Endothelial cell of umbilical vein (primary cell): ENCODE results near the gene INTS11. TPM values are rescaled to one million over a fixed set of nuclear protein-coding genes. Genes with fewer than 3 reads are reported as not detected.
A peak's percentile ranks its signal among the peaks of the same experiment; 100 is the strongest.

ENCODE experiments used
- BruUV-seq: library from RNA; stranded (reverse); fragments of 400-500 nt; replicated peaks from 2 replicates; lab custom pipeline; 2021; lab: Mats Ljungman, UMichigan
- CTCF ChIA-PET: fragments of 300-600, 350-600 bp; sonication (Branson Sonifier 250); formaldehyde crosslinking; loops from one replicate; lab custom pipeline; 2021; ENCODE audit warnings: antibody characterized with exemption, inconsistent platforms; lab: Charles Lee
- POLR2A ChIA-PET: fragments of 300-600, 350-600 bp; sonication (Branson Sonifier 250); formaldehyde crosslinking; loops from one replicate; lab custom pipeline; 2021; ENCODE audit warnings: antibody characterized with exemption, inconsistent platforms; lab: Charles Lee
- DNase-seq: peaks from one replicate; pipeline ENCODE4 v3.0.0-alpha.2; 2011; ENCODE audit warnings: low read depth, low spot score
- FAIRE-seq: peaks from 2 replicates; lab custom pipeline; 2011; peaks lifted over from hg19 to GRCh38; lab: Jason Lieb, UNC
- H2AFZ ChIP-seq: 2 replicates; pipeline ENCODE4 v1.6.0; 2012; ENCODE audit warnings: low read depth, low read length, control low read depth, inconsistent platforms
- H3K27ac ChIP-seq: 2 replicates; pipeline ENCODE4 v1.5.1; 2011; ENCODE audit warnings: low read depth, mild to moderate bottlenecking, control low read depth, low read length, moderate library complexity; ENCODE audit not compliant: insufficient read depth
- H3K27me3 ChIP-seq, 2 experiments: 2 replicates each; pipeline versions ENCODE4 v1.6.0 to v1.6.1; 2011; ENCODE audit warnings: low read length in 2 of 2, mixed read lengths in 1 of 2; ENCODE audit not compliant: control insufficient read depth in 2 of 2, insufficient read depth in 2 of 2
- H3K36me3 ChIP-seq, 2 experiments: 2 replicates in 1 of 2; 3 replicates in 1 of 2; pipeline ENCODE4 v1.5.1; 2011; ENCODE audit warnings: low read length in 2 of 2, mild to moderate bottlenecking in 1 of 2, moderate library complexity in 1 of 2; ENCODE audit not compliant: control insufficient read depth in 2 of 2, insufficient read depth in 2 of 2; ENCODE audit errors: extremely low read depth in 1 of 2
- H3K4me1 ChIP-seq: 3 replicates; pipeline ENCODE4 v1.5.1; 2011; ENCODE audit warnings: mild to moderate bottlenecking, low read length; ENCODE audit not compliant: control insufficient read depth, insufficient read depth; ENCODE audit errors: extremely low read depth
- H3K4me2 ChIP-seq: 2 replicates; pipeline ENCODE4 v1.6.1; 2011; ENCODE audit warnings: low read length, control low read depth, mixed read lengths; ENCODE audit not compliant: insufficient read depth
- H3K4me3 ChIP-seq, 3 experiments: fragments of 200-600 bp in 1 of 3; sonication (generic), shearing (Covaris generic) in 1 of 3; replicated peaks in 1 of 3; 2 replicates each; pipeline ENCODE4 v1.5.1; 2011 to 2016; ENCODE audit warnings: control low read depth in 3 of 3, low read length in 3 of 3, mild to moderate bottlenecking in 2 of 3, inconsistent platforms in 1 of 3, low read depth in 1 of 3, moderate library complexity in 1 of 3; ENCODE audit not compliant: insufficient read depth in 1 of 3
- H3K79me2 ChIP-seq: 2 replicates; pipeline ENCODE4 v1.6.0; 2012; ENCODE audit warnings: low read length, inconsistent platforms; ENCODE audit not compliant: control insufficient read depth, insufficient read depth
- H3K9ac ChIP-seq: replicated peaks from 2 replicates; pipeline ENCODE3; 2011; ENCODE audit warnings: low read length, control low read depth; ENCODE audit not compliant: insufficient read depth; ENCODE audit errors: extremely low read depth
- H3K9me1 ChIP-seq: replicated peaks from 3 replicates; pipeline ENCODE4 v1.6.0; 2011; ENCODE audit warnings: mild to moderate bottlenecking, low read length; ENCODE audit not compliant: control insufficient read depth, insufficient read depth; ENCODE audit errors: extremely low read depth
- H3K9me3 ChIP-seq: replicated peaks from 2 replicates; pipeline ENCODE4 v1.5.1; 2012; ENCODE audit warnings: low read length, inconsistent platforms; ENCODE audit not compliant: control insufficient read depth, insufficient read depth
- H4K20me1 ChIP-seq: replicated peaks from 2 replicates; pipeline ENCODE3; 2011; ENCODE audit warnings: mild to moderate bottlenecking, low read length; ENCODE audit not compliant: control insufficient read depth, insufficient read depth; ENCODE audit errors: extremely low read depth
- EZH2 ChIP-seq: IDR thresholded peaks from 2 replicates; pipeline ENCODE4 v1.6.1; 2012; ENCODE audit warnings: borderline replicate concordance, low read depth, mild to moderate bottlenecking, moderate library complexity, low read length, inconsistent platforms; ENCODE audit not compliant: severe bottlenecking
- FOS ChIP-seq: IDR thresholded peaks from 2 replicates; pipeline ENCODE4 v1.6.1; 2011; ENCODE audit warnings: mild to moderate bottlenecking, low read length, moderate library complexity, borderline replicate concordance; ENCODE audit not compliant: insufficient read depth
- GATA2 ChIP-seq: IDR thresholded peaks from 2 replicates; pipeline ENCODE4 v1.7.0; 2011; ENCODE audit warnings: low read depth, mild to moderate bottlenecking, moderate library complexity, mixed read lengths, low read length; ENCODE audit not compliant: insufficient read length, insufficient read depth
- JUN ChIP-seq: IDR thresholded peaks from 2 replicates; pipeline ENCODE4 v1.6.1; 2011; ENCODE audit warnings: borderline replicate concordance, low read depth; ENCODE audit not compliant: insufficient read length, insufficient read depth
- MYC ChIP-seq: IDR thresholded peaks from one replicate; pipeline ENCODE4 v1.6.1; 2011; ENCODE audit warnings: mild to moderate bottlenecking, low read depth, low read length
- dilution Hi-C: fragments of 300-500 bp; cut with MboI; formaldehyde crosslinking; loops from one replicate; pipeline ENCODE4 v1.15.0; 2019; ENCODE audit warnings: low sequenced_read_pairs; ENCODE audit not compliant: extremely low pct_ligation_motif_present
- intact Hi-C: fragments of 100-400 bp; cut with micrococcal nuclease; formaldehyde crosslinking; loops from one replicate; pipeline ENCODE4 v1.10.0; 2022
- polyA plus RNA-seq, 4 experiments: library from polyadenylated mRNA; depleted of rRNA in 3 of 4; stranded (reverse) in 3 of 4; unstranded in 1 of 4; fragments of >200 nt; gene quantifications; 2 replicates each; pipeline versions ENCODE4 v1.2.1 to v1.2.3, GENCODE V29; 2011 to 2012; ENCODE audit warnings: missing spikeins in 1 of 4
- total RNA-seq: library from RNA; stranded (reverse); gene quantifications from 2 replicates; pipeline ENCODE4 v1.2.3, GENCODE V29; 2021
- TF ChIP-seq, protein P1 (sequence below): IDR thresholded peaks from 2 replicates; pipeline ENCODE4 v1.6.1; 2011; ENCODE audit not compliant: insufficient read depth, insufficient read length
- TF ChIP-seq, protein P2 (sequence below), 2 donors: IDR thresholded peaks; 1 replicate in 1 of 2; 2 replicates in 1 of 2; pipeline ENCODE4 v1.5.1; 2011; ENCODE audit warnings: low read length in 2 of 2, mild to moderate bottlenecking in 2 of 2, moderate library complexity in 2 of 2, control low read depth in 1 of 2, inconsistent platforms in 1 of 2, low read depth in 1 of 2; ENCODE audit not compliant: insufficient read depth in 1 of 2; ENCODE audit errors: extremely low read depth in 1 of 2

The INTS11 gene
- total and polyA plus RNA-seq, 2 donors (not counting 3 experiments of a cell fraction or from before 2014, with no cell fraction given), result 132 to 222 TPM

DNA sequence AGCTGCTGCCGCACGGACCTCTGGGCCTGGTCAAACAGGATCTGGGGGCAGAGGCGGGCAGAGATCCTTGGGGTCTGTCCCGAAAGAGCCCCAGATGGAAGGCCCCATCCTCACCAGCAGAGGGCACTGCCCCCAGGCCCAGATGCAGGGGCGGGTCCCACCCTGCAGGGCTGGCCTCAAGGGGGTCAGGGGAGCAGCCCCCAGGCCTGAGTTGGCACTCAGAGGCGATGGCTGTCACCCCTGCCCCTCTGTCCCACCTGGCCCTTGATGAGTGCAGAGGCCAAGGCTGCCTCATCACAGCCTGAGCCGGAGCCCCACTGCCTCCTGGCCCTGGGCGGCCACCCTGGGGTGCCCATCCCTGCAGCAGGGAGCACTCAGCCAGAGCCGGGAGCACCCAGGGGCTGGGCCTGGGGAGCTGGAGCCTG lies 22.4 kb downstream of the INTS11 start:
- Histone ChIP-seq H3K4me1 (peaks cover 6% of the 10 kb centered on the region), H3K36me3 (no peaks in the 10 kb centered on the region), H3K4me2 (no peak overlapping the region), H4K20me1 (no peaks in the 10 kb centered on the region), H3K27ac (no peak overlapping the region), H3K4me3 (no peak overlapping the region), H3K9ac (no peak overlapping the region), H2AFZ (no peak overlapping the region), H3K9me3 (no peaks in the 10 kb centered on the region), H3K79me2 (no peaks in the 10 kb centered on the region), H3K27me3 (no peaks in the 10 kb centered on the region), H3K9me1 (no peaks in the 10 kb centered on the region)
- no TSS peak for BruUV-seq
- TF ChIP-seq JUN (no peak), GATA2 (no peak), EZH2 (no peak), MYC (no peak), FOS (no peak)
- TF ChIP-seq, protein P1, sequence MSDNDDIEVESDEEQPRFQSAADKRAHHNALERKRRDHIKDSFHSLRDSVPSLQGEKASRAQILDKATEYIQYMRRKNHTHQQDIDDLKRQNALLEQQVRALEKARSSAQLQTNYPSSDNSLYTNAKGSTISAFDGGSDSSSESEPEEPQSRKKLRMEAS, result no peak
- TF ChIP-seq, protein P2, sequence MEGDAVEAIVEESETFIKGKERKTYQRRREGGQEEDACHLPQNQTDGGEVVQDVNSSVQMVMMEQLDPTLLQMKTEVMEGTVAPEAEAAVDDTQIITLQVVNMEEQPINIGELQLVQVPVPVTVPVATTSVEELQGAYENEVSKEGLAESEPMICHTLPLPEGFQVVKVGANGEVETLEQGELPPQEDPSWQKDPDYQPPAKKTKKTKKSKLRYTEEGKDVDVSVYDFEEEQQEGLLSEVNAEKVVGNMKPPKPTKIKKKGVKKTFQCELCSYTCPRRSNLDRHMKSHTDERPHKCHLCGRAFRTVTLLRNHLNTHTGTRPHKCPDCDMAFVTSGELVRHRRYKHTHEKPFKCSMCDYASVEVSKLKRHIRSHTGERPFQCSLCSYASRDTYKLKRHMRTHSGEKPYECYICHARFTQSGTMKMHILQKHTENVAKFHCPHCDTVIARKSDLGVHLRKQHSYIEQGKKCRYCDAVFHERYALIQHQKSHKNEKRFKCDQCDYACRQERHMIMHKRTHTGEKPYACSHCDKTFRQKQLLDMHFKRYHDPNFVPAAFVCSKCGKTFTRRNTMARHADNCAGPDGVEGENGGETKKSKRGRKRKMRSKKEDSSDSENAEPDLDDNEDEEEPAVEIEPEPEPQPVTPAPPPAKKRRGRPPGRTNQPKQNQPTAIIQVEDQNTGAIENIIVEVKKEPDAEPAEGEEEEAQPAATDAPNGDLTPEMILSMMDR (IDR thresholded peaks at IDR 0.05; ENCODE audit: extremely low read depth in 1 of 2, insufficient read depth in 1 of 2, low read depth in 1 of 2, low read length in 2 of 2), result peak; percentile 50 to 66
- ChIA-PET CTCF (interaction anchor here (1.9 kb wide), 1 partner anchor 179 kb away, joined by 4 read pairs; no protein-coding TSS in a partner anchor), POLR2A (no interaction called here)
- no peak for DNase-seq
- intact Hi-C loops (no loop called here), dilution Hi-C loops (no loop called here)
- no peak for FAIRE-seq
